ENCODE measurements around the gene NRIP1.
"Not testable (repeated sequence)": the region's sequence is repeated elsewhere in the genome, so short reads cannot be mapped to it uniquely, and the experiment has no call there.

The NRIP1 gene

GRCh38 chr21:15042531-15042930 is 22.3 kb downstream of the NRIP1 start:
- DNase-seq (ENCODE audit: extremely low read depth in 1 of 2, low read depth in 1 of 2), result no peak

DNA sequence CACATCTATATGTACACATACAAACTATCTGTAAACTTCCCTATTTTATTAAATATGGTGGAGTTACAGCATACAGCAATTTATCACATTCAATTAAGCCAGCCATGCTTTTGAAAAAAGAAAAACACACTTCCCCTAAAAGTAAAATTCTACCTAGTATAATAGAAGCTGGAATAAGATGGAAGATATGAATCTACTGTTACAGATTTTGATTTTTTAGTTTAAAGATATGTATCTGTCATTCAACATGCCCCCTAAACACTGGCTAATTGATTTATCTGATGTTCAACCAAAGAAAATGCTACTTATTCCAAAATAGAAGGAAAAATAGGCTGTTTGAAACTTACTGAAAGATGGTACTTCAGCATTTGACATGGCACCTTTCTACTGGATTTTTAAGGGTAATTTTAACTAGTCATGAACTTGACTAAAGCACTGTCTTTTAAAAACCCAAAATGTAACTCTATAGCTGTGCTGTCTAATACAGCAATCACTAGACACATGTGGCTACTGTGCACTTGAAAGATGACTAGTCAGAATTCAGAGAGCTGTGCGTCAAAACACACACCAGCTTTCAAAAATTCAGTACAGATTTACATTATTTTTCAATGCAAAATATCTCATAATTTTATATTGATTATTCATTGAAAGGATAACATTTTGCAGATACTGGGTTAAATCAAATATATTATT is 25.0 kb downstream of the NRIP1 start:
- no peak for DNase-seq (ENCODE audit: extremely low read depth in 1 of 2, low read depth in 1 of 2)

GRCh38 chr21:15037900-15038293 is 26.9 kb downstream of the NRIP1 start:
- no peak for DNase-seq (ENCODE audit: extremely low read depth in 1 of 2, low read depth in 1 of 2)

DNA sequence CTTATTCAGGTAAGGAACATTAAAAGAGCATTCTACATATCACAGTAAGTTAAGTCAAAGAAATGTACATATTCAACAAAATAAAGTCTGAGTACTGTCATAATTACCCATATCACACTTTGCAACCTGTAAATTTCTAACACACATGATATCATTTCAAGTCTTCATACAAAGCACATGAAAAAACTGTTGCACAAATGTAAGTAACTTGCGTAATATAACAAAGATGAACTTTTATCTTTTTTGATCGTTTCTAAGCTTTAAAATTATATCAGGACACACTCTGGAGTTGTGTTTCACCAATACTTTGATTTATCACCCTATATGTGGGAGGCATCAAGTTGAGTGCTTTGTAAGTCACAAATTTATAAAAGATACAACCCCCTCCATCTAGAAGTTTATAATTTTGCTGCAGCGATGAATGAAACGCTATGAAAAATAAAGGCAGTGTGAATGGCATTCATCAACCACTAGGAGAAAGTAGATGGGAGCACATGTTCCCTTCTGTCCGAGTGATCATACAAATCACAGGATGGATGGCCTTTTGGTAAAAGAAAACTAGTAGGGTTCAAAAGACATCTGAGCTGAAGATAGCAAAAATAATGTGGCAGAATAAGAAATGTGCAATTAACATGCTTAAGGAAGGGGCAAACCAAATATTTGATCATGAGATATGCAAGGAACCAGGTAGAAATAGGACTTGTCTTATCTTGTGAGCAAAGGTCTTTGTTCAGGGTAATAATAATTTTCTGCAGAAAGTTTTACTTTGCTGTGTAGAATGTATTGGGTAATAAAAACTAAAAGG is 27.5 kb downstream of the NRIP1 start:
- no peak for DNase-seq (ENCODE audit: extremely low read depth in 1 of 2, low read depth in 1 of 2)

- no peak for DNase-seq (ENCODE audit: extremely low read depth in 1 of 2, low read depth in 1 of 2)
Observed at GRCh38 chr21:15036189-15036588, 28.6 kb downstream of the NRIP1 start.

DNA sequence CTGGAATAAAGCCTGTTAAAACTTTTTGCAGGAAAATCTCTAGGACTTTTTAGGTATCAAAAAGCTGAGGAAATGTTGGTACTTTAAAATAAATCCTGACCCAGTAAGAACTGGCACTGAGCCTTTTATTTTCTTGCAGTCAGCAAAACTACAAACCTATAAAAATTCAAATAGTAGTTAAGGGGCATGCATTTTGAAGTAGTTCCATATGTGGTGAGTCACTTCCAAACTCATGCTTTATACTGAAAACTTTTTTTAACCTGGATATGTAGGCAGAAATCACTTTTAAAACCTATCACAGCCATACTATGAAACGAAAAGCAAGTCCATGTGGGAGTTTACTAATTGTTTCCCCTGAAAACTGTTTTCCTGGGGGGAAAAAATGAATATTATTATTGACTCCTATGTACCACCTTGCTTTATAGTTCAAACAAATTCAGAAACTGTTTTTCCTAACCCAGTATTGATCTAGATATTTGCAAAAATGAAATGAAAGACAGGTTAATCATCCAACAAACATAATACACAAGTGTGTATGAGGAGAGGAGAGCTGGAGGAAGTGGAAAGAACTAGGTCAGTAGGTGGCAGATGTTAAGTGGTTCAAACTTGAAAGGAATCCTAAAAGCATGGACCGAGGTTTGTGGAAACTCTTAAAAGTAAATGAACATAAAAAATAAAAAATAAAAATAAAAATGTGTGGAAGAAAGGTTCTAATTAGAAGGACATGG is 30.5 kb downstream of the NRIP1 start:
- no peak for DNase-seq (ENCODE audit: extremely low read depth in 1 of 2, low read depth in 1 of 2)

DNA sequence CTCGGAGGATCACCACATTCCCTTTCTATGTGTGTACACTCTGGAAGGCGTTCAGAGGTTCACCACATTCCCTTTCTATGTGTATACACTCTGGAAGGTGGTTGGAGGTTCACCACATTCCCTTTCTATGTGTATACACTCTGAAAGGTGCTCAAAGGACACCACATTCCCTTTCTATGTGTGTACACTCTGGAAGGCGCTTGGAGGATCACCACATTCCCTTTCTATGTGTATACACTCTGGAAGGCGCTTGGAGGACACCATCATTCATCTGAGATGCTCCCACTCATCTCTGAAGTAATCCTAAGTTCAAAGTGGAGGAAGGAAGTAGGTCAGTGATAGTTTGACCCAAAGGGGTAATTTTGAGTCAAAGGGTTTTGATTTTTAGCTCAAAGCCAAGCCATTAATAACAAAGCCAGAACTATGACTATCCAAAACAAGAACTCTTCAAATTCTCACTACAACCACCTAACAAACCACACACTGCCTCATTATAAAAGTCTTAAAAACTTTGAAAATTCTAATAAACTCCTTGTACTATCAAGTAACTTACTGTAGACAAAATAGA is 32.9 kb downstream of the NRIP1 start:
- no peak for DNase-seq (ENCODE audit: extremely low read depth in 1 of 2, low read depth in 1 of 2)

DNA sequence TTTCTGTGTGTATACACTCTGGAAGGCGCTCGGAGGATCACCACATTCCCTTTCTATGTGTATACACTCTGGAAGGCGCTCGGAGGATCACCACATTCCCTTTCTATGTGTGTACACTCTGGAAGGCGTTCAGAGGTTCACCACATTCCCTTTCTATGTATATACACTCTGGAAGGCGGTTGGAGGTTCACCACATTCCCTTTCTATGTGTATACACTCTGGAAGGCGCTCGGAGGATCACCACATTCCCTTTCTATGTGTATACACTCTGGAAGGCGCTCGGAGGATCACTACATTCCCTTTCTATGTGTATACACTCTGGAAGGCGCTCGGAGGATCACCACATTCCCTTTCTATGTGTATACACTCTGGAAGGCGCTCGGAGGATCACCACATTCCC is 33.4 kb downstream of the NRIP1 start:
- DNase-seq (ENCODE audit: extremely low read depth in 1 of 2, low read depth in 1 of 2), result not testable (repeated sequence)

- not testable (repeated sequence) for DNase-seq (ENCODE audit: extremely low read depth in 1 of 2, low read depth in 1 of 2)
Observed at GRCh38 chr21:15030861-15031260, 33.9 kb downstream of the NRIP1 start.

GRCh38 chr21:15029077-15029476 is 35.7 kb downstream of the NRIP1 start:
- DNase-seq (ENCODE audit: extremely low read depth in 1 of 2, low read depth in 1 of 2), result no peak

DNA sequence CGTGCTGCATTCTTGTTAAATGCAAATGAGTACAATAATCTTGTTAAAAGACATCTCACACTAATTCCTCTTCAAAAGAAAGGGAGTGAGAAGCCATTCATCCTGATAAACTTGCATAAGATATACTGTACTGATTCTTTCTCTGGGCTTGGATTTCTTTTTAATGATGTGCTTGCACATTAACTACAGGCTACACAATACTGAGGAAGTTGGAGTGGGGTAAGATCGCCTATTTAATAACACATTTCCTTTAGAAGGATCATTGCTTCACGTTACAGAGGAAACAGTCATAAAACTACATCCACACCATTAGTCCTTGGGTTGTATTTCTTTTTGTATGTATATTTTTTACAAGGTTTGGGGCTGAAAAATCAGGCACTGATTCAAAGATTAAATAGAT is 36.6 kb downstream of the NRIP1 start:
- no peak for DNase-seq (ENCODE audit: extremely low read depth in 1 of 2, low read depth in 1 of 2)

GRCh38 chr21:15027056-15027455 is 37.7 kb downstream of the NRIP1 start:
- no peak for DNase-seq (ENCODE audit: extremely low read depth in 1 of 2, low read depth in 1 of 2)

- DNase-seq (ENCODE audit: extremely low read depth in 1 of 2, low read depth in 1 of 2), result no peak
Observed at GRCh38 chr21:15026370-15026769, 38.4 kb downstream of the NRIP1 start.

DNA sequence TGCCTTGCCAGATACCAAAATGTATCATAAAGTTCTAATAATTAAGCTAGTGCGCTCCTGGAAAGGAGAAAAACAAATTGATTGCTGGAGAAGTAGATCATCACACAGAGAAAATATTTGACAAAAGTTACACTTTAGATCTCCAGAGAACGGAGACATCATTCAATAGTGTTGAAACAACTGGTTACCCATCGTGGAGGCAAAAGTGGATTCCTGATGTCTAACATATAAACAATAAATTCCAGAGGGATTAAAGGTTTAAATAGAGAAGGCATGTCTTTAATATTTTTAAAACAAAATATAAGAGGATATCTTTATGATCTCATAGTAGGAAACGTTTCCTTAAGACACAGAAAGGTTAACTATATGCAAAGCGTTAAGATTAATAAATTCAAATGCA is 41.0 kb downstream of the NRIP1 start:
- no peak for DNase-seq (ENCODE audit: extremely low read depth in 1 of 2, low read depth in 1 of 2)

- no peak for DNase-seq (ENCODE audit: extremely low read depth in 1 of 2, low read depth in 1 of 2)
Observed at GRCh38 chr21:15022608-15023261, 42.1 kb downstream of the NRIP1 start.

- DNase-seq (ENCODE audit: extremely low read depth in 1 of 2, low read depth in 1 of 2), result no peak
Observed at GRCh38 chr21:15020797-15021196, 44.0 kb downstream of the NRIP1 start.

GRCh38 chr21:15018382-15018781 is 46.4 kb downstream of the NRIP1 start:
- no peak for DNase-seq (ENCODE audit: extremely low read depth in 1 of 2, low read depth in 1 of 2)

- no peak for DNase-seq (ENCODE audit: extremely low read depth in 1 of 2, low read depth in 1 of 2)
Observed at GRCh38 chr21:15015622-15016471, 49.0 kb downstream of the NRIP1 start.

GRCh38 chr21:15014221-15014620 is 50.6 kb downstream of the NRIP1 start:
- DNase-seq (ENCODE audit: extremely low read depth in 1 of 2, low read depth in 1 of 2), result no peak

- no peak for DNase-seq (ENCODE audit: extremely low read depth in 1 of 2, low read depth in 1 of 2)
Observed at GRCh38 chr21:15011967-15012366, 52.8 kb downstream of the NRIP1 start.
